NCI-H524 treated with DMSO at 0.1 percent for 48 hours (cell line): ENCODE results near the gene HEPACAM.

Source experiments
- DNase-seq: peaks from one replicate; lab custom pipeline; 2025; lab: John Stamatoyannopoulos, UW

The HEPACAM gene

GRCh38 chr11:124899383-124900145, 36.3 kb downstream of the HEPACAM start:
- no peak for DNase-seq

DNA sequence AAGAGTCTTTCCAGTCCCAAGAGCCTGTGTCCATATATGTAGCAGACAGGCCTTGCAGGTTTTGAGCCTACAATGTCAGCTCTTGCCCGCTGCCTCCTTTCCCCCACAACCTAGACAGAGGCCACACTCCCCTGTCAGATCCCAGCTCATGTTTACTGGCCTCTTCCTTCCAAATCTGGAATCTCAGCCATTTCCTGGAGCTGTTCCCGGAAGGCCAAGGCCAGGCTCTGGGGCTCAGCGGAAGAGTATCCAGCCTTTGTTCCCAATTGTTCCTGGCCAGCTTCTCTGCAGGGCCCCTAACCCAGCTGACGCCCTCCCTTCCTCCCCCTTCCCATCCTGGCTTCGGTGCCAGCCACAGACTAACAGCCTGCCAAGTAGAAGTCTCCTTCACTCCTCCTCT, 37.1 kb downstream of the HEPACAM start:
- no peak for DNase-seq

DNA sequence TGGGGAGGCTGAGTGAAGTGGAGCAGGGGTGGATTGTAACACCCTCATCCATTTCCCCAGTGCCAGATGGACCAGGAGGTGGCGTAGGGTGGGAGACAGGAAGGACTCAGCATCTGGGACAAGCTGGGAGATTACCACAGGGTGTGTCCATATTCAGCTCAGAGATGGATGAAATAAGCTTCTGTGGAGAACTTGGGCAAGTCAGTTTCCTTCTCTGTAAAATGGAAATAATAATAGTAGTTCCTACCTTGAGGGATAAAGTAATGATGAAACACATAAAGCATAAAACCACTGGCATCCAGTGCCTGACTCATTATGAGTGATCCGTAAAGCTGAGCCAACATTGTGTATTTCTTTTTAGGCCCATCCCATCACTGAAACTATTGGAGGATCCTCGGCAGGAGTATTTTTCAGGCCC, 37.6 kb downstream of the HEPACAM start:
- DNase-seq = peak; percentile 82

- no peak for DNase-seq
Measured at GRCh38 chr11:124897674-124898262, 38.1 kb downstream of the HEPACAM start, which contains the start of gene ROBO4. TSS of gene ROBO4 (minus strand) at chr11:124897865. CDS start at chr11:124897795, 70 bp downstream.

DNA sequence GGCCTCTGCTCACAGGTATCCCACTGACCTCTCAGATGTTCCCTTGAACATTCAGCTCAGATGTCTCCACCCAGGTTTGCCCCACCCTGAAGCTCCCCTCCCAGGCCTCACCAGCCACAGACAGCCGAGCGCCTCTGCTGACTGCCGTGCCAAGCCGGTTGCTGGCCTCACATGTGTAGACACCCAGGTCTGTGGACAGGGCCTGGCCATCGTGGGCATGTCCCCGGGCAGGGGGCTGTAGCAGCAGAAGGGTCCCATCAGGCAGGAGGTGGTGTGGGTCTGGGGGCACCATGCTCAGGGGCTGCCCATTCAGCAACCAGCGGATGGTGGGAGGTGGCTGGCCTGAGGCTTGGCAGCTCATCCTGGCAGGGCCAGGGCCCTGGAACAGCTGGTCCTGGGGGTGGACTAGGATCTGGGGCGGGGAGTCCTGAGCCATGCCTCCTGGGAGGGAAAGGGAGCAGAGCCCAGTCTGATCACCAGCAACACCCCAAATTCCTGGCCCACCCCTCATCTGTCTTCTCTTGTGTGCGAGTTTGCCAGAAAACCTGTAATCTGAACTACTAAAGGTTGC, 38.9 kb downstream of the HEPACAM start:
- DNase-seq = no peak

DNA sequence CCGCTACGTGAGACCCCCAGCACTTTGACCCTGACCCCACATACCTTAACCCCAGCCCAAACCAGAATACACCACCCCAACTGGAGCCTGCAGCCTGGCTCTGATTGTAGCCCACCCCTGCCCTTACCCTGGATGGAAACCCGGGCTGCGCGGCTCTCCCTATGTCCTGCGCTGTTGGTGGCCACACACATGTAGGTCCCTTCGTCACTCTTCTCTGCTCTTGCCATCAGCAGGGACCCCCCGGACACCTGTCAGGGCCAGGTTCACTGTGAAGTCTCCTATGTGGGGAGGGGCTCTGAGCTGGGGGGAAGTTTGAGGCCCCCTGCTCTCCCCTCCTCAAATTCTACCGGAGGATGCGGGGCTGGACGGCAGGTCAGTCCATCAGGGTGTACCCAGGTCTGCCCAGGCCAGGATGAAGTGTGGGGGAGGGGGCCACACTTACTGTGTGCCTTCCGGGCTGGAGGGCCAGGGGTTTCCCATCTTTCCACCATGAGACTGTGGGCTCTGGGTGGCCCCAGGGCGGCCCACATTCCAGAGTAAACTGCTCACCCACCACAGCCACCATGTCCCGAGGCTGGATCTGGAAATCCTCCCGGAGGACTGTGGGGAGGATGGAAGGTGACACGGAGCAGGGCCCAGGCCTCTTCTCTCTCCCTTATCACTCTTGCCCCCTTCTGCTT, 39.6 kb downstream of the HEPACAM start:
- DNase-seq = no peak

DNA sequence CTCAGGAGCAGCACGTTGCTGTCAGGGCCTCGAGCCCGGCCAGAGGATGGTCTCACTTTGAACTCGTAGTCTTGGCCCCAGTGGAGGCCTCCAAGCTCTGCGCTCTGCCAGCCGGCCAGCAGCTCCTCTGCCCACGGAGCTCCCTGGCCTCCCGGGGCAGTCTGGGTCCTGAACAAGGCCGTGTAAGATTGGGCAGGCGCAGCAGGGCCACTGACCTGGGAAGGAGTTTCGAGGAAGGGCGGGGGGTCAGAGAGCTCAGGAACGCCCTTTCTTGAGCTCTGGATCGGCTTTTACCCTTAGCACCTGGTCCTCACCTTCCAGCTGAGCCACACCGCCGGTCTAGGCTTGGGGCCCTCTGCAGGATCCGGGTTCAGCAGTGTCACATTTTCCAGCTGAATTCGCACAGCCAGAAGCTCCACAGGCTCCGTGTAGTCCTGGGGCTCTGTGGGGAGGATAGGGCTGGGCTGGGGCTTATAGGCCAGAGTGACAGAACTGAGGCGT, 40.3 kb downstream of the HEPACAM start:
- no peak for DNase-seq

- no peak for DNase-seq
Measured at GRCh38 chr11:124894606-124895430, 41.0 kb downstream of the HEPACAM start.

DNA sequence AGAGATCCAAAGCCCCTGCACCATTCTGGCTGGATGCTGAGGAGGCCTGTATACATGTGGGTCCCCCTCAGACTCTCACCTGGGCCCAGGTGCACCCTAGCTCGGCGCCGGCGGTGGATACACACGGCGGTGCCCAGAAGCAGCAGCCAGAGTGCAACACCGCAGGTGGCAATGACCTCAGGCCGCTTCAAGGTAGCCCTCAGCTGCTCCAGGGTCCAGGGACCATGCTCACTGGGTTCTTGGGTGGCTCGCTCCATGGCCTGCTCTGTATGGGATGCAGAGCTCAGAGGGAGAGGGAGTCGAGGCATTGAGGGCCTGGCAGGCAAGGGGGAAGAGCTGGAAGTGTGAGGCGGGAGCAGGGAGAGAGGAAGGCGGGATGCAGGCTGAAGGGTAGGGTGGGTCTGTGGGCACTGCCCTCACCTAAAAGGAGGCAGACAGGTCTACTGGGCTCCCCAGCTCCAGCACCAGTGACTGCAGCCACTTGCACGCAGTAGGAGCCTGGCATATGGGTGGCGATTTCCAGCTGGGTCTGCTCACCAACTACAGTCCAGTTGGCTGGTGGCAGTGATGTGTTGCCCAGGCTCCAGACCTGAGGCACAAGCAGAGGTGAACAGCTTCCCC, 42.0 kb downstream of the HEPACAM start:
- DNase-seq = no peak

DNA sequence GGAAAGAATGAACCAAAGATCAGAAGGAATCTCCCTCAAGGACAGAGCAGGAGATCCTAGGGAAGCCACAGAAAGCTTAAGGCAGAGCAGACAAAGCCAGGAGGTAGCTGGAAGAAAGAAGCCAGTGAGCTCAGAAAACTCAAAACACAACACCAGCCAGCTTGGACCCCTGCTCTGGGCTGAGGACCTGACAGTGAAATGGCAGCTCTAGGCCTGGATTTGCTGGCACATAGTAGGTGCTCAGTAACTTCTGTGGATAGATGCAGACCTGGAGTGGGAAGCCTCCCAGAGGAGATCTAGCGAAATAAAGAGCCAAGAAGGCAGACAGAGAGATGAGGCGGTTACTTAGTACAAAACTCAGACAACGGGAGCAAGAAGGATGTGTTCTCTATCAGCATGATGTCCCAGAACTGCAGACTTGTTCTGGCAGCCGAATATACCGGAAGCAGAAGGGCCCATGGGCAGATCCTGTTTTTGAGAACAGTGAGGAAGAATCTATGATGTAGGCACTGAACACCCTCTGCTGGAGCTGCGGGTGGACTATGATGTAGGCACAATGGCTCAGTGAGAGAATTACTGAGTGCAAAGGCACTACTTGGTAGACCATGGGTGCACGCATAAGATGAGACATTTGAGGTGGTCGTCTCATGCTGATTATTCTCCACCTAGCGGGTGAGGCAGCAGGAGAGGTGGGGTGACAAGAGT, 42.9 kb downstream of the HEPACAM start:
- no peak for DNase-seq

GRCh38 chr11:124892146-124892545, 43.7 kb downstream of the HEPACAM start:
- no peak for DNase-seq

- DNase-seq = no peak
Measured at GRCh38 chr11:124891373-124891861, 44.4 kb downstream of the HEPACAM start.

GRCh38 chr11:124890683-124891372, 45.0 kb downstream of the HEPACAM start:
- no peak for DNase-seq

DNA sequence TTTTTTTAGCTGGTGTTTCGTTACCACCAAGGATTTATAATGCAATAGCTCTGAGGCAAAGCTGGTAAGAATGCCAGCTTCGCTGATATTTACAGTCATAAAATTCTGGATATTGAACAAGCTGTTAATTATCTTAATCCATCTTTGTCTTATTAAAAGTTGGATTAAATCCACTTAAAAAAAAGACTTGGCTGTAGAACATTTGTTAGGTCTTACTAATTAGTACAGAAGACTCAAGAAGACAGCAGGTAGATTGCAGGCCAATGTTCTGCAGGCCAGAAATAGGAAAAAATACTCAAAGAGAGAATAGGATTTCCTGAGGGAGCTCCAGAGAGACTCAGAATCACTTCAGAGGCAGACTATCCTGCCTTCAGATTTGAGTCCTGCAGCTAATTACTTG, 45.7 kb downstream of the HEPACAM start:
- peak; percentile 22 for DNase-seq

DNA sequence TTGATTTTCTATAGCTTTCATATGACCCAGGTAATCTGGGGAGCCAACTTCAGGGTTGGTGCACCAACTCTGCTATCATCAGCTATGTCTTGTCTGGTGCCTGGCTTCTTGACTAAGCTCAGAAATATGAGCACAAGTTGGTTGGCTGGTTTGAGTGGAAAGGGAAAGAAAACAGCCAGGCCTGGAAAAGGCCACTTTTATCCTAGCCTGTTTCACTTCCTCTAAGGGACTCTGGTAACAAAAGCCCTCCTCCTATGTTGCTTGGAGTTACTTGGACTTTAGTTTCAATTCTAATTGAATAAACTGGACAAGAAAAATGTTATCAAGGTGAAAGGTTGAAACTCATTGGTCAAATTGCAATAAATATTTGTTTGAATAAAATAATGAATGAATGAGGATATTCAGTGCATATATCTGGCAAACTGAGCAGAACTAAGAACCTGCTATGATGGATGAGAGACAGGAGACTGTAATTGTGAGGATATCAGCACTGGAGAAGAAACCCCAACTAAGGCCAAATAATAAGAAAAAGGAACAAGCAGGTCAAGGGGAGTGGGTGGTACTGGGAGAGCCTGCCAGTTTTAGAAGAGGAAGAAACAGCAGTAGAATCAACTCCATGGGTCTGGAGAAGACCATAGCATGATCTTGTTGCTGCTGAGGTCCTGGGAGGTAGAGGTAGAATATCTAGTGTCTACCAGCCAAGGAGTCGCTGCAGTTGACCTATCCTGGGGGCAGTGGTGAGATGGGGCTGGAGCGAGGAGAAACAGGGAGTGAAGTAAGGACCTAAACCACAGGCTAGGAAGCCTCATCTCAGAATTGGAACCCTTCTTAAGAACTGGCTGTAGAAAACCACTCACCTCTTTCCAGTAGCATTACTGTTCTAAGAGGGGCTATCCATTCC, 46.4 kb downstream of the HEPACAM start:
- no peak for DNase-seq

DNA sequence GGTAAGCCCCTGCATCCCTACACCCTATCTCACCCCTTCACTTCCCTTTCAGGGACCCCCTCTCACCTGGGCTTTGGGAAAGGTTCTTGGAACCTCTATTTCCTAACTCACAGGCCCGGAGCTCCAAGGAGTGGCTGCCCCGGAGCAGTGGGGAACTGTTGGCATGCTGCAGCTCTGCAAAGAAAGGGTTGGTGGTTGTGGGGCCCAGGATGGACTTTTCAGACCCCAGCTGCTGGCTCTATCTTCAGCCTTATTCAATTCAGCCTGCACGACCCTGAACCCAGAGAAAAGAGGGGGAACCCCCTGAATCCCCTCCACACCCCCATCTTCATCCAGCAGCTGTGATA, 48.2 kb downstream of the HEPACAM start:
- no peak for DNase-seq

GRCh38 chr11:124886978-124887666, 48.7 kb downstream of the HEPACAM start:
- DNase-seq = no peak

DNA sequence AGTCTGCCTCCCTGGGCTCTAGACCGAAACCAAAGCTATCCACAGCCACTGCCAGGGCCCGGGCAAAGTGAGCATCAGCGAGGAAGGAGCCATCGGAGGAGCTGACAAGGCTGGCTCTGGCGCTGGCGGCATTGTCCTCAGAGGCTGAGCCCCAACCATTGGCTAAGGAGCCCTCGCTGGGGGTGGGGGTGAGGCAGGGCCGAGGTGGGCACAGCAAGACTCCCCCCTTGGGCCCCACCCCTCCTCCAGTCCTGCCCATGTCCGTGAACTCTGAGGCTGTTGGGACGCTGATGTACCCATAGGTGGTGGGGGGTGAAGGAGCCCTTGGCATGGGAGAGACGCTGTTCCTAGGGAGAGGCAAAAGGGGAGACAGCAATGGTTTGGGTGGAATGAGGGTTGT, 49.4 kb downstream of the HEPACAM start:
- no peak for DNase-seq
